Activated CD8-positive, alpha-beta memory T cell treated with anti-CD3 and anti-CD28 coated beads for 1 hour (primary cell): ENCODE data around the gene PPIL4.
"Not testable (repeated sequence)": the region's sequence is repeated elsewhere in the genome, so short reads cannot be mapped to it uniquely, and the experiment has no call there.

Experiments
- DNase-seq, 2 donors: peaks; one replicate each; pipeline ENCODE4 v3.0.0-alpha.2; 2020; ENCODE audit warnings: low read depth in 1 of 2; ENCODE audit errors: extremely low read depth in 1 of 2

The PPIL4 gene

DNA sequence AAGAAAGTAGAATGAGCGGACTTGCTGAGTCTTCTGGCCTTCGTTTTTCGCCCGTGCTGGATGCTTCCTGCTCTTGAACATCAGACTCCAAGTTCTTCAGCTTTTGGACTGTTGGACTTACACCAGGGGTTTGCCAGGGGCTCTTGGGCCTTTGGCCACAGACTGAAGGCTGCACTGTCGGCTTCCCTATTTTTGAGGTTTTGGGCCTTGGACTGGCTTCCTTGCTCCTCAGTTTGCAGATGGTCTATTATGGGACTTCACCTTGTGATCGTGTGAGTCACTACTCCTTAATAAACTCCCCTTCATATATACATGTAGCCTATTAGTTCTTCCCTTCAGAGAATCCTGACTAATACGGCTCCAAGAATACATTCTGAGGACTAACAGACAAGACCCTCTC, 83.1 kb downstream of the PPIL4 start:
- not testable (repeated sequence) for DNase-seq

DNA sequence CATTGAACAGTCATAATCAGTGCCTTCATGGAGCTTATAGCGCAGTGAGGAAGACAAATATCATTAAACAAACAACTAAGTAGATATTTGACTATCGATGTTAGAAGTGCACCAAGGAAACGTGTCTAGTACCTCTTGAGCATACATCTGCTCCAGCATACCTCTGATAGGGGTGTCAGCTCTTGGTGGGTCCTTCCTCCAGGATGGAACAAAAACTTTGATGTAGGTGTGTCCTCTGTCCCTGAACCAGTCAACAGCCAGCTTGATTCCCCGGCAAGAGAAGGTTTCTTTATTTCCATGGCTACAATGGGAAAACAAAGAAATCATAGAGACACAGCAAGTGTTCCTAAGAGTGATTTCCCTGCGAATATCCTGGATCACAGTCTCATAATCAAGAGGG, 84.2 kb downstream of the PPIL4 start:
- DNase-seq = no peak

DNA sequence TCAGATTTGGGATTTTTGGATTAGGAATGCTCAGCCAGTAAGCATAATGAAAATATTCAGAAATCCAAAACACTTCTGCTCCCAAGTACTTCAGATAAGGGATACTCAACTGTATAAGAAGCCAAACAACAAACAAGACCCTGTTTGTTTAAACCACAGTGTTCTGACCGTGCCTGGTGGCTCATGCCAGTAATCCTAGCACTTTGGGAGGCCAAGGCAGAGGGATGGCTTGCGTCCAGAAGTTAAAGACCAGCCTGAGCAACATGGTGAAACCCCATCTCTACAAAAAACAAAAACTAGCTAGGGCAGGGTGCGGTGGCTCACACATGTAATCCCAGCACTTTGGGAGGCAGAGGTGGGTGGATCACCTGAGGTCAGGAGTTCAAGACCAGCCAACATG, 85.6 kb downstream of the PPIL4 start:
- DNase-seq = not testable (repeated sequence)

DNA sequence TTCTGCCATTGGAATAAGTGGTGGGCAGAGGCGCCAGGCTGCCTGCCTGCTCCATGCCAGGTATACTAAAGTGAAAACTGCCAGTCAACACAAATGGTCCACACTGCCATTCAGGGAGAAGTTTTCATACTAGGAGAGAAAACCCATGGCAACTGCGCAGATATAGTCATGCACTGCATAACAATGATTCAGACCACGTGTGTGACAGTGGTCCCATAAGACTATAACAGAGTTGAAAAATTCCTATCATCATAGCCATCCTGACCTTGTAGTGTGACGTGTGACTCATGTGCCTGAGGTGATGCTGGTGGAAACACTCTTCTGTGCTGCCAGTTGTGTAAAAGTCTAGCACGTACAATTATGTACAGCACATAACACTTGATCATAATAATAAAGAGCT, 86.1 kb downstream of the PPIL4 start:
- no peak for DNase-seq

DNA sequence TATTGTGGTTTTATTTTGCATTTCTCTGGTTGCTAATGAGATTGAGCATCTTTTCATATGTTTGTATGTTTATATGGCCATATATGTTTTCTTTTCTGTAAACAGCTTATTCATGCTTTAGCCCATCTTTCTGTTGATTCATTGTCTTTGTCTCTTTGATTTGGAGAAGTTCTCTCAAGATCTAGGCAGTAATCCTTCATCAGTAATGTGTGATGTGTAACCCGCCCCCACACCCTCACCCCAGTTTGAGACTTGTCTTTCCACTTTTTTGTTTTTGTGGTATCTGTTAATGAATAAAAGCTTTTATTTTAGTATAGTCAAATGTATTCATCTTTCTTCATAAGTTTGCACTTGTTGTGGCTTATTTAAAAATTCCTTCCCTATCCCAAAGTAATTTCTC, 87.0 kb downstream of the PPIL4 start:
- DNase-seq = no peak

DNA sequence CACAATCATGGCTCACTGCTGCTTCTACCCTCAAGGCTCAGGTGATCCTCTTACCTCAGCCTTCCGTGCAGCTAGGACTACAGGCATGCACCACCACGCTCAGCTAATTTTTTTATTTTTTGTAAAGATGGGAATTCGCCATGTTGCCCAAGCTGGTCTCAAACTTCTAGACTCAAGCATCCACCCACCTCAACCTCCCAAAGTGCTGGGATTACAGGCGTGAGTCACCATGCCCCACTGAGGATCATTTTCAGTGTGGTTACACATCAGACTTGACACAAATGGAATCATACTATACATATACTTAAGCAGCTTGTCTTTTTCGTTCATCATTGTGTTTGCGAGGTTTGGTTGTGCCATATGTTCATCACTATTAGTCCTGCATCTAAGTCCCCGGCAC, 87.6 kb downstream of the PPIL4 start:
- no peak for DNase-seq

DNA sequence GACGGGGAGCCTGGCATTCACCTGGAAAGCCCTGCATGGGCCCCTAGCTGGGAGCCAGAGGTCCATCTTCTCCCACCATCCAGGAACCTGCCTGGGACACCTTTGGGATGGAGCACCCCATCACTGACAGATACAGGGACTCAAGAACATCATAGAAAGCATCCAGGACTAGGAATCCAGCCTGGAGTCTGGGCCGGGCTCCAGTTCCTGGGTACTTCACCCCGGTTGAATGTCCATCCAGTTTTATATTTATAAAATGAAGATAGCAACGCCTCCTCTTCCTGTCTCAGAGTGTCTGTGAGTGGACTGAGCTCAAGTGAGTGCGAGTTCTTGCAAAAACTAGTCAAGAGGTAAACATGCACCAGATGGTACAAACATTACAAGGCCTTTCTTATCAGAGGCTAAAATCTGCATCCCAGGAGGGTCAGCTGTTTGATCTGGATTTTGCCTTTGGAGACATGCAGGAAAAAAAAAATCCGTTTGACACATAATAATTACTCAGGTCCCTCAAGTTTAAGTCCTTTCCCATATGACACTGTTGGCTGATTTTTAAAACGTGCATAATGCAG, 88.4 kb downstream of the PPIL4 start:
- no peak for DNase-seq

DNA sequence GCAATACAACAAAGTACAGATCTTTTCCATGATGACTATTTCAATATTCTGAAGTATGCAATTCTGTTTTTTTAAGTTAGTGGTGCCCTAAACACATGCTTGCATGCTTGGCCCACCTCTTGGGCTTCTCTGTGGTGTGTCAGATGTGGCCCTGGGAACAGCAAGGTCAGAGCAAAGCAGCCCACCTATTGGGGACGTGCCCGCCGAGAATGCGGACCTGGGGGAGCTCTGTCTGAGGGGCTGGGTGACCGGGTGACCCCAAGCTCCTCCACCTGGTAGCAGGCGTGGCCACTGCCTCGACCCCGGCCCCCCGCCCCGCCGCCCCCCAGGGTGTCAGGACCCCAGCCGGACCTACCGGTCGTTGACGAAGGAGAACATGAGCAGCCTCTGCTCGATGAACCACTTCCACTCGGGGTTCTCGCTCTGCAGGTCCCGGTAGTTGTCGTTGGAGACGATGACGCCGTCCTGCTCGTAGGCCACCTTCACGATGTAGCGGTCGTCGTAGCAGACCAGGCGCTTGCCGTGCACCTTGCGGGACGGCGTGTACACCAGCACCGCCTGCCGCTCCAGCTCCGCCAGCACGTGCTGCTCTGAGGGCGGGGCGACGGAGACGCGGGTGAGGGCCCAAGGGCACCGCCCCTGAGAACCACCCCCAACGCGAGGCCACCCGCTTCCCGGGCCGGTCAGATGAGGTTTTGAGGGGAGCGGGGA, 89.4 kb downstream of the PPIL4 start:
- DNase-seq = no peak

DNA sequence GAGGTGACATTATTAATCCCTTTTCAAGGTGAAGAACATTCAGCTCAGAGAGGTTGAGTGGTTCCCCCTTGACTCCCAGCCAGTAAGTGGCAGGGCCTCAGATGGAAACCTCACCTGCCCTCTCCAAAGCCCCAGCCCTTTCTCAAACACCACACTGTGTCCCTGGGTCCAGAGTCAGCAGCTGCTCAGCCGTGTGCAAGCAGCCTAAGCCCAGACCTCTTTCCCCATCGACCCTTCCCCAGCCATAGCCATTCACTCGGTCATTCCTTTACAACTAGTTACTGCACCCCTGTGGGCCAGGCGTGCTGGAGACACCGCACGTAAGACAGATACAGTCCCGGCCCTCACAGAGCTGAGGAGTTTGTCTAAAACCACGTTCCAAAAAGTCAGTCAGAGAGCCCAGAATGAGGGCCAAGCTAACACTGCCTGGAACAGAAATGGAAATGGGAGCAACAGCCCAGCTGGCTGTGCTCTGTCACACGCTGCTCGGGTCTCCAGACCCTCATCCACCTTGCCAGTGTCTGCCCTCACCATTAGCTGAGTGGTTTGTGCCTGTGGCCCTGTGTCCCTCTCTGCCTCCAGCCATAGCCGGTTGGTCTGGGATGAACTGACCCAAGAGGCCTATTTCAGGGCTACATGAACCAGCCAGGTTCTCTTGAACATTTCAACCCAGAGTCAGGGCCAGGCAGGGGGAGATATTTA, 90.7 kb downstream of the PPIL4 start:
- DNase-seq = no peak
